PC-3 (cell line): ENCODE data around the gene MYMK.

ENCODE experiments used
- CTCF ChIP-seq: fragments of 300-600 bp; sonication (generic); conservative IDR thresholded peaks from 2 replicates; pipeline ENCODE4 v1.5.1; 2017; ENCODE audit warnings: antibody characterized with exemption, low read depth, mild to moderate bottlenecking, low read length
- EZH2 ChIP-seq: fragments of 300-600 bp; sonication (generic); IDR thresholded peaks from one replicate; pipeline ENCODE4 v1.6.1; 2017; ENCODE audit warnings: antibody characterized with exemption, mild to moderate bottlenecking, low read length; ENCODE audit not compliant: unreplicated experiment

GRCh38 chr9:133502112-133502511 lies 22.6 kb downstream of the MYMK start:
- TF ChIP-seq CTCF = no peak
- no peak for TF ChIP-seq EZH2
